GM18517 (cell line): ENCODE results near the gene RIN3.

ENCODE experiments used
- ATAC-seq: cut with Tn5 transposase; IDR thresholded peaks from one replicate; pipeline ENCODE4 v1.9.1; 2021; ENCODE audit warnings: mild to moderate bottlenecking, moderate library complexity; ENCODE audit not compliant: unreplicated experiment

The RIN3 gene

GRCh38 chr14:92645841-92646478, 132.4 kb downstream of the RIN3 start:
- no peak for ATAC-seq

GRCh38 chr14:92646952-92647796, 133.6 kb downstream of the RIN3 start:
- ATAC-seq = no peak

- ATAC-seq = no peak
Observed at GRCh38 chr14:92647797-92648279, 134.3 kb downstream of the RIN3 start.

- ATAC-seq = no peak
Observed at GRCh38 chr14:92649066-92649465, 135.5 kb downstream of the RIN3 start.

GRCh38 chr14:92649934-92650545, 136.5 kb downstream of the RIN3 start:
- ATAC-seq = no peak

GRCh38 chr14:92650581-92651105, 137.1 kb downstream of the RIN3 start:
- ATAC-seq = no peak

GRCh38 chr14:92651106-92651757, 137.7 kb downstream of the RIN3 start:
- peak; percentile 64 for ATAC-seq

- ATAC-seq = no peak
Observed at GRCh38 chr14:92651758-92652406, 138.3 kb downstream of the RIN3 start.

- ATAC-seq = no peak
Observed at GRCh38 chr14:92652413-92653151, 139.0 kb downstream of the RIN3 start.

GRCh38 chr14:92653162-92653651, 139.6 kb downstream of the RIN3 start:
- ATAC-seq = no peak

- no peak for ATAC-seq
Observed at GRCh38 chr14:92654239-92654901, 140.8 kb downstream of the RIN3 start.

- ATAC-seq = no peak
Observed at GRCh38 chr14:92655419-92656201, 142.0 kb downstream of the RIN3 start.

GRCh38 chr14:92656306-92657081, 142.9 kb downstream of the RIN3 start:
- no peak for ATAC-seq

GRCh38 chr14:92657457-92658142, 144.0 kb downstream of the RIN3 start:
- ATAC-seq = no peak

GRCh38 chr14:92658160-92658559, 144.6 kb downstream of the RIN3 start:
- ATAC-seq = no peak

- no peak for ATAC-seq
Observed at GRCh38 chr14:92658684-92659083, 145.1 kb downstream of the RIN3 start.
